ENCODE results near the gene MAN1A1. TPM values are rescaled to one million over a fixed set of nuclear protein-coding genes. Genes with fewer than 3 reads are reported as not detected.

The MAN1A1 gene
- total RNA-seq, 2 donors from 2014 or later: 41.7 to 43.7 TPM

DNA sequence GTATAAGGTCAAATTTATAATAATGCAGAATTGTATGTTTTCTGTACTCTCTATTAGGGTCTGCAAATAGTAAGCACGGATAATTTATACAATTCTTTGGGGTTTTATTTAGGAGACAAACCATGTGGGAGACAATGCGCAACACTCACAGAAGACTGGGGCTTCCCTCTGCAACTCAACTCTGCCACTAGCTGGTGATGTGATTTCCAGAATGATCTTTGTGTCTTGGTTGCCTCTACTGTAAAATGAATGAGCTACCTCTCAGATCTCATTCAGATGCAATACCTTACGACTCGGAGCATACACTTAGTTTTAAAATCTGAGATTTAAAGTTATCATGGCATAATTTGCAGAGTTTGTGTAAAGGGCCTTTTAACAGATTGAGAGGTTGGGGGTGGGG, 6.4 kb downstream of the MAN1A1 start:
- H3K27me3 ChIP-seq (ENCODE audit: control insufficient read depth, insufficient read depth, low read length, poor library complexity, severe bottlenecking): no peaks in the 10 kb centered on the region
- Mint-ChIP-seq H3K27ac (no peak overlapping the region), H3K4me3 (peak overlapping the region; percentile 89), H3K27me3 (ENCODE audit: insufficient read depth) (no peaks in the 10 kb centered on the region), H3K4me1 (peaks cover 77% of the 10 kb centered on the region), H3K36me3 (ENCODE audit: low read depth) (peaks cover 37% of the 10 kb centered on the region), H3K9me3 (no peaks in the 10 kb centered on the region)
- 88 to 96% methylated on average over 4 of the region's 4 CpGs for WGBS, 2 experiments (ENCODE audit: insufficient coverage in 1 of 2, insufficient read length in 1 of 2)
- H3K9me3 ChIP-seq (ENCODE audit: control insufficient read depth, low read length): no peaks in the 10 kb centered on the region
- H3K4me3 ChIP-seq (ENCODE audit: low read length): no peak overlapping the region
- no peak for DNase-seq
- H3K36me3 ChIP-seq (ENCODE audit: control insufficient read depth, insufficient read depth, low read length): peaks cover 23% of the 10 kb centered on the region
- H3K4me1 ChIP-seq (ENCODE audit: control insufficient read depth, insufficient read depth, low read length): peaks cover 9% of the 10 kb centered on the region
- TF ChIP-seq, protein P1, sequence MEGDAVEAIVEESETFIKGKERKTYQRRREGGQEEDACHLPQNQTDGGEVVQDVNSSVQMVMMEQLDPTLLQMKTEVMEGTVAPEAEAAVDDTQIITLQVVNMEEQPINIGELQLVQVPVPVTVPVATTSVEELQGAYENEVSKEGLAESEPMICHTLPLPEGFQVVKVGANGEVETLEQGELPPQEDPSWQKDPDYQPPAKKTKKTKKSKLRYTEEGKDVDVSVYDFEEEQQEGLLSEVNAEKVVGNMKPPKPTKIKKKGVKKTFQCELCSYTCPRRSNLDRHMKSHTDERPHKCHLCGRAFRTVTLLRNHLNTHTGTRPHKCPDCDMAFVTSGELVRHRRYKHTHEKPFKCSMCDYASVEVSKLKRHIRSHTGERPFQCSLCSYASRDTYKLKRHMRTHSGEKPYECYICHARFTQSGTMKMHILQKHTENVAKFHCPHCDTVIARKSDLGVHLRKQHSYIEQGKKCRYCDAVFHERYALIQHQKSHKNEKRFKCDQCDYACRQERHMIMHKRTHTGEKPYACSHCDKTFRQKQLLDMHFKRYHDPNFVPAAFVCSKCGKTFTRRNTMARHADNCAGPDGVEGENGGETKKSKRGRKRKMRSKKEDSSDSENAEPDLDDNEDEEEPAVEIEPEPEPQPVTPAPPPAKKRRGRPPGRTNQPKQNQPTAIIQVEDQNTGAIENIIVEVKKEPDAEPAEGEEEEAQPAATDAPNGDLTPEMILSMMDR (conservative IDR thresholded peaks at IDR 0.05): no peak
- H3K9ac ChIP-seq (ENCODE audit: extremely low read depth, low read length, poor library complexity, severe bottlenecking): no peak overlapping the region
- no peak overlapping the region for H3K27ac ChIP-seq (ENCODE audit: low read depth, low read length)

DNA sequence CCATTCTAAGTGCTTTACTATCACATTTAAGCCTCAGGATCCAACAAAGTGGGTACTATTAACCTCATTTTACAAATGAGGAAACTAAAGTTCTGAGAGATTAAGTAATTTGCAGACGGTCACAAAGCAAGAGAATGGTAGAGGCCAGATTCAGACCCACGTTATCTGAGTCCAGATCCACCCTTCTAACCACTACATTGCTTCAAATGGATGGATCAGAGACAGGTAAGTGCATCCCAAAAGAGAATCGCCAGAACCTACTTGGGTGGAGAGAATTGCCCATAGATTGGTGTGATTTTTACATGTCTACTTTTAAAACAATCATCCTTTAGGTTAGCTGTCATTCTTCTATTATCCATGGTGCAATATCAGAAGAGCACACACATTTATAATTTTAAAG, 7.1 kb downstream of the MAN1A1 start:
- no peaks in the 10 kb centered on the region for H3K27me3 Mint-ChIP-seq (ENCODE audit: insufficient read depth)
- no peaks in the 10 kb centered on the region for H3K9me3 Mint-ChIP-seq
- peaks cover 80% of the 10 kb centered on the region for H3K4me1 Mint-ChIP-seq
- no peaks in the 10 kb centered on the region for H3K9me3 ChIP-seq (ENCODE audit: control insufficient read depth, low read length)
- no peak overlapping the region for H3K4me3 Mint-ChIP-seq
- TF ChIP-seq, protein P1 (conservative IDR thresholded peaks at IDR 0.05): no peak
- H3K36me3 ChIP-seq (ENCODE audit: control insufficient read depth, insufficient read depth, low read length): peaks cover 25% of the 10 kb centered on the region
- H3K36me3 Mint-ChIP-seq (ENCODE audit: low read depth): peaks cover 36% of the 10 kb centered on the region
- H3K4me1 ChIP-seq (ENCODE audit: control insufficient read depth, insufficient read depth, low read length): peaks cover 9% of the 10 kb centered on the region
- no peak for DNase-seq
- H3K27ac ChIP-seq (ENCODE audit: low read depth, low read length): no peak overlapping the region
- peak overlapping the region; percentile 12 for H3K4me3 ChIP-seq (ENCODE audit: low read length)
- H3K9ac ChIP-seq (ENCODE audit: extremely low read depth, low read length, poor library complexity, severe bottlenecking): no peak overlapping the region
- H3K27ac Mint-ChIP-seq: no peak overlapping the region
- WGBS, 2 experiments (ENCODE audit: insufficient coverage in 1 of 2, insufficient read length in 1 of 2): 92% methylated on average over 3 of the region's 3 CpGs; no CpG with 5 or more reads in 1 of the 2 experiments
- H3K27me3 ChIP-seq (ENCODE audit: control insufficient read depth, insufficient read depth, low read length, poor library complexity, severe bottlenecking): no peaks in the 10 kb centered on the region

DNA sequence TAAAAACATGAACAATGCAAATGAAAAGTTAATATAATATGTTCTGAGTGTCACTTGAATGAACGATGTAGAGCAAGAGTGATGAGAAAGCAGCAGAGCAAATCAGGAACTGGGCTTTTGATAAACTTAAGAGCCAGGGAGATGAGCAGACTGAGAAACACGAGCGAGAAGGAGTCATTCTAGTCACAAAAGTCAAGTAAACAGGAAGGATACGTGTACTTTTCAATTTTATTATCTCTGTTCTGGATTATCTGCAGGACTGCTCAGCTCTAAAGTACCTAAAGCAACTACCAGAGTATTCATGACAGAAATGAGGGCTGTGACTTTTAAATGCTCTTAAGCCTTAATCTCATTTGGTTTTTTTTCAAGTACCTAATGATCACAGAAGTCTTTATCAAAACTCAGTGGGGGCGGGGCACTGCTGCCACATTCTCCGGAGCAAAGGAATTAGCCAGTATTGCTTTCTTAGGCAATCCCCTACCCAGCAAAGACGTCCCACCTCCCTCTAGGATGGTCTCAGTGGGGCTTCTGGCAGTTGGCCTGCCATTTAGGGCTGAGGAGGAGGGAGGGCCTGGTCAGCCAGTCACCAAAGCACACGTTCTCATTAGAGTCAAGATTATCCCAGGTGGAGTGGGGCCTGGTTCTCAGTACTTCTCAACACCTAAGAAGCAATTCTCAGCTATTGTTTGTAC, 8.6 kb downstream of the MAN1A1 start:
- peak; percentile 93 for DNase-seq
- peak overlapping the region; percentile 10 for H3K4me3 ChIP-seq (ENCODE audit: low read length)
- Mint-ChIP-seq H3K4me3 (peak overlapping the region; percentile 16), H3K4me1 (peaks cover 75% of the 10 kb centered on the region), H3K27me3 (ENCODE audit: insufficient read depth) (no peaks in the 10 kb centered on the region), H3K9me3 (no peaks in the 10 kb centered on the region), H3K27ac (peak overlapping the region; percentile 70), H3K36me3 (ENCODE audit: low read depth) (peaks cover 40% of the 10 kb centered on the region)
- H3K4me1 ChIP-seq (ENCODE audit: control insufficient read depth, insufficient read depth, low read length): peaks cover 9% of the 10 kb centered on the region
- no peak overlapping the region for H3K27ac ChIP-seq (ENCODE audit: low read depth, low read length)
- TF ChIP-seq, protein P1 (conservative IDR thresholded peaks at IDR 0.05): no peak
- WGBS, 2 experiments (ENCODE audit: insufficient coverage in 1 of 2, insufficient read length in 1 of 2): 20 to 47% methylated on average over 6 to 8 of the region's 8 CpGs
- peaks cover 38% of the 10 kb centered on the region for H3K36me3 ChIP-seq (ENCODE audit: control insufficient read depth, insufficient read depth, low read length)
- no peaks in the 10 kb centered on the region for H3K27me3 ChIP-seq (ENCODE audit: control insufficient read depth, insufficient read depth, low read length, poor library complexity, severe bottlenecking)
- peak overlapping the region; percentile 32 for H3K9ac ChIP-seq (ENCODE audit: extremely low read depth, low read length, poor library complexity, severe bottlenecking)
- no peaks in the 10 kb centered on the region for H3K9me3 ChIP-seq (ENCODE audit: control insufficient read depth, low read length)
